NCI-H446 treated with DMSO at 0.1 percent for 48 hours (cell line): Measurements from ENCODE around the gene KIF3A.

Experiments
- DNase-seq: peaks from one replicate; lab custom pipeline; 2025; lab: John Stamatoyannopoulos, UW

The KIF3A gene

GRCh38 chr5:132753135-132753987, 16.0 kb upstream of the KIF3A start:
- no peak for DNase-seq

- no peak for DNase-seq
Observed at GRCh38 chr5:132752581-132753125, 15.3 kb upstream of the KIF3A start.

- no peak for DNase-seq
Observed at GRCh38 chr5:132751971-132752580, 14.7 kb upstream of the KIF3A start.

GRCh38 chr5:132751444-132751843, 14.1 kb upstream of the KIF3A start:
- DNase-seq: no peak

- DNase-seq: no peak
Observed at GRCh38 chr5:132750471-132751230, 13.3 kb upstream of the KIF3A start.

GRCh38 chr5:132749506-132749905, 12.2 kb upstream of the KIF3A start:
- DNase-seq: no peak

GRCh38 chr5:132748522-132749000, 11.2 kb upstream of the KIF3A start:
- no peak for DNase-seq

- no peak for DNase-seq
Observed at GRCh38 chr5:132747616-132748440, 10.5 kb upstream of the KIF3A start.

GRCh38 chr5:132746954-132747615, 9.7 kb upstream of the KIF3A start, which contains the start of gene CCNI2:
CCNI2 (plus strand) TSS chr5:132747426; CDS start chr5:132747496, 70 bp downstream.
- DNase-seq: no peak

GRCh38 chr5:132746592-132746953, 9.2 kb upstream of the KIF3A start:
- DNase-seq: no peak

- DNase-seq: no peak
Observed at GRCh38 chr5:132744659-132745058, 7.3 kb upstream of the KIF3A start.

GRCh38 chr5:132742626-132743025, 5.3 kb upstream of the KIF3A start:
- DNase-seq: no peak

GRCh38 chr5:132742158-132742557, 4.8 kb upstream of the KIF3A start:
- DNase-seq: no peak

GRCh38 chr5:132739232-132739631, 1.9 kb upstream of the KIF3A start:
- DNase-seq: no peak

- DNase-seq: no peak
Observed at GRCh38 chr5:132737982-132738681, 786 bp upstream of the KIF3A start.

GRCh38 chr5:132734687-132735086, 2.7 kb downstream of the KIF3A start:
- no peak for DNase-seq

GRCh38 chr5:132733499-132734148, 3.7 kb downstream of the KIF3A start:
- no peak for DNase-seq

GRCh38 chr5:132729896-132730295, 7.5 kb downstream of the KIF3A start:
- no peak for DNase-seq

- DNase-seq: no peak
Observed at GRCh38 chr5:132725745-132726144, 11.6 kb downstream of the KIF3A start.
